SK-N-SH treated with all-trans-retinoic acid at 6 μM for 48 hours (cell line): Measurements from ENCODE around the gene C1orf198.

ENCODE experiments used
- TOX ChIP-seq: fragments of 250-450 bp; sonication (Bioruptor Pico); IDR thresholded peaks from 2 replicates; pipeline ENCODE4 v1.8.0; 2021; ENCODE audit warnings: mild to moderate bottlenecking, moderate library complexity, borderline replicate concordance
- ZFP30 ChIP-seq: fragments of 450-650 bp; formaldehyde crosslinking; IDR thresholded peaks from 2 replicates; pipeline ENCODE4 v1.5.0; 2022; ENCODE audit warnings: mild to moderate bottlenecking, moderate library complexity
- ZNF8 ChIP-seq: fragments of 450-650 bp; formaldehyde crosslinking; IDR thresholded peaks from 2 replicates; pipeline ENCODE4 v1.5.0; 2020; ENCODE audit warnings: mild to moderate bottlenecking, moderate library complexity
- TF ChIP-seq, protein P1 (sequence below): fragments of 250-450 bp; sonication (Bioruptor Pico); IDR thresholded peaks from 2 replicates; pipeline ENCODE4 v1.5.1; 2020; ENCODE audit warnings: low read depth, mild to moderate bottlenecking, moderate library complexity

DNA sequence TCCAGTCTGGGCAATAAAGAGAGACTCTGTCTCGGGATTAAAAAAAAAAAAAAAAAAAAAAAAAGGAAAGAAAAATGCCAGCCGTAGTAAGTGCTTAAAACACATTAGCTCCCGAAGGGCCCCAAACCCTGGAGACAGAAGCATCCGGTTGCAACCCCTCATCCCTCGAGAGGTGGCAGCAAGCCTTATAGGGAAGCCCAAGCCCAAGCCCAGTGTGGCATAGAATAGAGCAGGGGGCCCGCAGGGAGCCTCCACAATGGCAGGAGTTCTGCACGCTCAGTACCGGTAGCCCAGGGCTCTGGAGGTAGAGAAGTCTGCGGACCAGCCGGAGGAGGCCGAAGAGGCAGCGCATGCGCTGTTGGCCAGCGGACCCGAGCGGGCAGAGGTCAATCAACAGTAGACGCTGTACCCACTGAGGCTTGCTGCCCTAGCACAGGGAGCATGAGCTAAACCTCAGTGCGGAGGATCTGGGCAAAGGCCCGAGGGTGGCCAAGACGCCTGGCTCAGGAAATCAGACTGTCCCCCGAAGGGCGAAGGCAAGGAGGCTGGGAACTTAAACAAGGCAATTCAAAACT lies 34.1 kb upstream of the C1orf198 start:
- no peak for TF ChIP-seq ZNF8 (CRISPR knock-in tag)
- no peak for TF ChIP-seq TOX (CRISPR knock-in tag)
- no peak for TF ChIP-seq ZFP30 (CRISPR knock-in tag)
- TF ChIP-seq, protein P1, sequence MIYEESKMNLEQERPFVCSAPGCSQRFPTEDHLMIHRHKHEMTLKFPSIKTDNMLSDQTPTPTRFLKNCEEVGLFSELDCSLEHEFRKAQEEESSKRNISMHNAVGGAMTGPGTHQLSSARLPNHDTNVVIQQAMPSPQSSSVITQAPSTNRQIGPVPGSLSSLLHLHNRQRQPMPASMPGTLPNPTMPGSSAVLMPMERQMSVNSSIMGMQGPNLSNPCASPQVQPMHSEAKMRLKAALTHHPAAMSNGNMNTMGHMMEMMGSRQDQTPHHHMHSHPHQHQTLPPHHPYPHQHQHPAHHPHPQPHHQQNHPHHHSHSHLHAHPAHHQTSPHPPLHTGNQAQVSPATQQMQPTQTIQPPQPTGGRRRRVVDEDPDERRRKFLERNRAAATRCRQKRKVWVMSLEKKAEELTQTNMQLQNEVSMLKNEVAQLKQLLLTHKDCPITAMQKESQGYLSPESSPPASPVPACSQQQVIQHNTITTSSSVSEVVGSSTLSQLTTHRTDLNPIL, result no peak
